ES-I3 (cell line): ENCODE measurements around the gene ALKBH8.
A peak's percentile ranks its signal among the peaks of the same experiment; 100 is the strongest.

Experiments
- H3K36me3 ChIP-seq: 2 replicates; pipeline ENCODE4 v1.6.1; 2013; ENCODE audit warnings: mild to moderate bottlenecking, low read length, control low read depth, moderate library complexity; ENCODE audit not compliant: insufficient read depth
- H3K4me1 ChIP-seq: 2 replicates; pipeline ENCODE4 v1.6.1; 2013; ENCODE audit warnings: mild to moderate bottlenecking, control low read depth, low read length; ENCODE audit not compliant: insufficient read depth
- H3K9ac ChIP-seq: 2 replicates; pipeline ENCODE4 v1.6.1; 2013; ENCODE audit warnings: low read depth, mild to moderate bottlenecking, low read length, moderate library complexity
- H3K9me3 ChIP-seq: 2 replicates; pipeline ENCODE4 v1.6.1; 2013; ENCODE audit warnings: mild to moderate bottlenecking, low read length, moderate library complexity; ENCODE audit not compliant: control insufficient read depth, insufficient read depth

ALKBH8 gene, protein sequence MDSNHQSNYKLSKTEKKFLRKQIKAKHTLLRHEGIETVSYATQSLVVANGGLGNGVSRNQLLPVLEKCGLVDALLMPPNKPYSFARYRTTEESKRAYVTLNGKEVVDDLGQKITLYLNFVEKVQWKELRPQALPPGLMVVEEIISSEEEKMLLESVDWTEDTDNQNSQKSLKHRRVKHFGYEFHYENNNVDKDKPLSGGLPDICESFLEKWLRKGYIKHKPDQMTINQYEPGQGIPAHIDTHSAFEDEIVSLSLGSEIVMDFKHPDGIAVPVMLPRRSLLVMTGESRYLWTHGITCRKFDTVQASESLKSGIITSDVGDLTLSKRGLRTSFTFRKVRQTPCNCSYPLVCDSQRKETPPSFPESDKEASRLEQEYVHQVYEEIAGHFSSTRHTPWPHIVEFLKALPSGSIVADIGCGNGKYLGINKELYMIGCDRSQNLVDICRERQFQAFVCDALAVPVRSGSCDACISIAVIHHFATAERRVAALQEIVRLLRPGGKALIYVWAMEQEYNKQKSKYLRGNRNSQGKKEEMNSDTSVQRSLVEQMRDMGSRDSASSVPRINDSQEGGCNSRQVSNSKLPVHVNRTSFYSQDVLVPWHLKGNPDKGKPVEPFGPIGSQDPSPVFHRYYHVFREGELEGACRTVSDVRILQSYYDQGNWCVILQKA

DNA sequence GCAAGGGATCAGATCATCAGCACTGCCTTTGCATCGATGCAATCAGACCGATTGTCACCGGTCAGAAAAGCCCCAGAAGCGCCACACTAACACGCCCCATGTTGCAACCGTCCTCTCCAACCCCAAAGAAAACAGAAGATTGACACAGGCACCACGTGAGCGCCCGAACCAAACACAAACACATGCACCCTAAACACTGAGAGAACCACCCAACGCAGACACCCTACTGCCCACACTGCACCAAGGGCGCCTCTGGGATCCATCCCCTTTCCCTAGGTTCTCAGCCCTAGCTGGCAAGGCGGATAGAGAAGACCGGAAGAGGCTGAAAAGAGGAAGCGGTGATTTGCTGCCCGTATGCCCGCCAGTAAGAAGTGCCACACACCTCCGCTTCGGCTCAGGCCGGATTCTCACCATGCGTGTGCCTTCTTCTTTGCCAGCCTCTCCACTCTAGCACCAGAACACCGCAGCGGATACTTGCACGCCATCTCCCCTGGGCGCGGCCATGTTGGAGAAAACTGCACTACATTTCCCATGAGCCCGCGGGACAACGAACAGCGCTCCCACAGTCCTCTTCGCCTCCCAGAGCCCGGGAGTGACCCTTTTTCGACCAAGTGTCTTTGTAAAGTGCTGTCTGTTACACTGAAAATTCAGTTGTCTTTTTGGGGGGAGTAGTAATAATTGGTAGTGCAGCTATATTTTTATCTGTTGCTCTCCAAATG, at the start of gene ALKBH8:
Gene ALKBH8 (minus strand): TSS at position 517 of the 719 bp plus-strand sequence. CDS start 4,842 bp downstream, outside the sequence.
- no peaks in the 10 kb centered on the region for H3K9me3 ChIP-seq
- H3K36me3 ChIP-seq: no peaks in the 10 kb centered on the region
- H3K9ac ChIP-seq: peak within 1 kb of the TSS; percentile 78
- H3K4me1 ChIP-seq: peaks cover 7% of the 10 kb centered on the region

DNA sequence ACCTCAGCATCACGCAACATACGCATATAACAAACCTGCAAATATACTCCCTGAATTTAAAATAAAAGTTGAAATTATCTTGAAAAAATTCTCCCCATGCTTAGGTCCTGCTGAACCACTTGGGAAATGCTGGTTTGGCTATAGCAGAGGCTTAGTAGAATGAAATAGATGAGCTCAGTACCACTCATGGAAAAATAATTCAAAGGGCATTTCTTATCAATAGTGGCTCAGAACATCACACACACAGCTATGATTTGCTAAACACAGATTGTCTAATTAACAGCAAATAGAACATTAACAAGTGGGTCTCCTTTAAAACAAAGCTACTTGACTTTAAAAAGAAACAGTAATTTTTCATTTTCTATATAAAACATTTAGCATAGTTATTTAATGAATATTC, 46.9 kb upstream of the ALKBH8 start:
- H3K36me3 ChIP-seq: no peaks in the 10 kb centered on the region
- peaks cover 13% of the 10 kb centered on the region; the same call in 1 of the 2 replicates for H3K4me1 ChIP-seq
- no peak overlapping the region for H3K9ac ChIP-seq
- no peaks in the 10 kb centered on the region for H3K9me3 ChIP-seq

DNA sequence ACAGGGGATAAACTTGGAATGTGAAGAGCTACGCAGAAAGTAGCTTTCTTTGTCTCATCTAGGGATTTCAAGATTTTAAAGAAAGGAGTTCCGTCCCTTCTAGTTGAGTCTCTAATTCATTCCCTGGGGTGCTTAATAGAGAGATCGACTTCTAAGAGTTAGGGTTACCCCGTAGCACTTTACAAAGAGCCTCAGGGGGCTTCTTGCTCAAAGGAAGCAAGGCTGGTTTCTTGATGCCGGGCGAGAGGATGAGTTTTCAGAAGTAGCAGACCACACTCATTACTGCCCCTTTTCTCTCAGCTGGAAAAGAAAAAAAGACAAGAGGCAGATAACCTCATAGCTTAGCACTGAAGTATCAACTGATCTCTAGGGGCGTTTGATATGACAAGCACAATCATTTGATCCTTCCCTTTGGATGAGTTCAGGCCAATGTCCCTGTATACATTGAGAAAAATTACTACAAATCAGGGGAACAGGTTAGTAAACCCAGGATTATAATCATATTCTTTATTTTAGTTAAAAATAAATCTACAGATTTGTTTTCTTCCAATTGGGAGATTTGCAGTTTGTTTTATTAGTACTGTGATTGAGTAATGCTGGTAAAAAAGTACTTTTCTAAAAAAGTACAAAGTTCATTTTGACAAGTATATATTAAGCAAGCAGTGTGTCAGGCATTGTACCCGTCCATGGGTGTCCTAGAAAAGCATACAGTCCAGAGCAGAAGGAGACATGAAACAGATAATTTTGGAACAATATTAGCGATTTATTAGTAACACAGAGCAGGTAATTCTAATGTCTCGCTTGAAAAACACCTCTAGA, 44.1 kb upstream of the ALKBH8 start:
- H3K4me1 ChIP-seq: peaks cover 21% of the 10 kb centered on the region
- H3K9ac ChIP-seq: no peak overlapping the region
- H3K36me3 ChIP-seq: no peaks in the 10 kb centered on the region; the same call in 1 of the 2 replicates
- H3K9me3 ChIP-seq: no peaks in the 10 kb centered on the region

DNA sequence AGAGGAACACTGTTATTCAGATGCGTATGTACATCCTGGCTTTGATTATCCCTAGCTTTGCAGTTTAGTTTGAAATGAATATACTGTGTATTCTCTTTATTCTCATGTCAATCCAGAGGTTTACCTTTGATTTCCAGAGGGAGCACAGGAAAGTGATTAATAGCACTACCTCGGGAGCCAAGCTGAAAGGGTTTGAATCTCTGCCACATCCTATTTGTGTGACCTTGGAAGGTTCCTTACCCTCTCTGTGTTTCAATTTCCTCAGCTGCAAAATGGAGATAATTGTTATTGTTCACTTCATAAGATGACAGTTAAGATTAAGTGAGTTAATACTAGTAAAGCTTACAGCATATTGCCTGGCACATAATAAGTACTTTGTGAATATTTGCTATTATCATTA, 43.3 kb upstream of the ALKBH8 start:
- H3K36me3 ChIP-seq: no peaks in the 10 kb centered on the region; the same call in 1 of the 2 replicates
- no peak overlapping the region for H3K9ac ChIP-seq
- no peaks in the 10 kb centered on the region for H3K9me3 ChIP-seq
- H3K4me1 ChIP-seq: peaks cover 21% of the 10 kb centered on the region

DNA sequence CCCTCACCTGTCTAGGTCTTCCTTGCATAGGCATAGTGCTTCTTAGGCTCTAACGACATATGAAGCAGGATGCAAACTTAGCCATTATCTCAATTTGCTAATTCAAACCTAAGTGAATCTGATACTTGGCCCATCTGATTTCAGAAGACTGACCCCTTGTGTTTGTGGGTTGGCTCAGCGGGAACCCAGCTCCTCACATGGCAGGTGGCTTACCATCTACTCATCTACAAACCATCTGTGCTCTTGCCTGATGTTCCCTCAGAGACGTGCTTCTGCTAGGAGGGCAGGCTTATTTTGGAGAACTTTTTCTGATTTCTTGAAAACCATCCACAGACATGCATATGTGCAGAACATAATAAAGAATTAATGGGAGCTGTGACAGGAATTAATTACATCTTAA, 40.6 kb upstream of the ALKBH8 start:
- Histone ChIP-seq H3K9ac (no peak overlapping the region), H3K9me3 (no peaks in the 10 kb centered on the region), H3K36me3 (no peaks in the 10 kb centered on the region; the same call in 1 of the 2 replicates), H3K4me1 (peaks cover 21% of the 10 kb centered on the region)

DNA sequence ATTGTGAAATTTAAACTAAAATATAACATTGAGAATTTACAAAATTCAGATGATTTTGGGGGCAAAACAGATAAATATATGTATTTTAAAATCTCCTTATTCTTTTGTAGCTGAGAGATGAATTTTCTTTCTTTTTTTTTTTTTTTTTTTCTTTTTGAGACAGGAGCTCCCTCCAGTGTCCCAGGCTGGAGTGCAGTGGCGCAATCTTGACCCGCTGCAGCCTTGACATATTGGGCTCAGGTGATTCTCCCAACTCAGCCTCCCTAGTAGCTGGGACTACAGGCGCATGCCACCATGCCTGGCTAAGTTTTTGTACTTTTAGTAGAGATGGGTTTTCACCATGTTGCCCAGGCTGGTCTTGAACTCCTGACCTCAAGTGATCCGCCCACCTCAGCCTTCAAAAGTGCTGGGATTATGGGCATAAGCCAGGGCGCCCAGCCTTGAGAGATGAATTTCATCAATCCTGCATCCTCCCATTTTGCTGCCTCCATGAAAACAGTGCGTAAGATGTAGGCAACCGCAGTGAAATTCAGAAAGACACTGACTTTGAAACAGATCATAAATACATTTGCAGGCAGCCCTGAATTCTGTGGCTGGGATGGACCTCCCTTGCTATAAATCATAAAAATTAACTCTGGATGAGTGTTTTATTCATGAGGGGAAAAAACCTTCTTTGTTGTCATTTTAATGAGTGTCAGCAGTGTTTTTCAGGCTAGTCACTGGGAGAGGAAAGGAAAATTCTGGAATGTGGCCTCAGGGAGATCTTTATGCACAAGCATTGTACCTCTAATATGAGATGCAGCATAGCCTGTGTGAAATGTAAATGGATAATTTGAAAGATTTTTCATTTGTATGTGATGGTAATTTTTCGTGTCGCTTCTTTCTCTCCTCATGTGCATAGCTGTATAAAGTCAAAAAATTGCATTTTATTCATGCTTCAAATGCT, 39.8 kb upstream of the ALKBH8 start:
- Histone ChIP-seq H3K36me3 (no peaks in the 10 kb centered on the region; the same call in 1 of the 2 replicates), H3K9ac (no peak overlapping the region), H3K9me3 (no peaks in the 10 kb centered on the region), H3K4me1 (peaks cover 21% of the 10 kb centered on the region)

DNA sequence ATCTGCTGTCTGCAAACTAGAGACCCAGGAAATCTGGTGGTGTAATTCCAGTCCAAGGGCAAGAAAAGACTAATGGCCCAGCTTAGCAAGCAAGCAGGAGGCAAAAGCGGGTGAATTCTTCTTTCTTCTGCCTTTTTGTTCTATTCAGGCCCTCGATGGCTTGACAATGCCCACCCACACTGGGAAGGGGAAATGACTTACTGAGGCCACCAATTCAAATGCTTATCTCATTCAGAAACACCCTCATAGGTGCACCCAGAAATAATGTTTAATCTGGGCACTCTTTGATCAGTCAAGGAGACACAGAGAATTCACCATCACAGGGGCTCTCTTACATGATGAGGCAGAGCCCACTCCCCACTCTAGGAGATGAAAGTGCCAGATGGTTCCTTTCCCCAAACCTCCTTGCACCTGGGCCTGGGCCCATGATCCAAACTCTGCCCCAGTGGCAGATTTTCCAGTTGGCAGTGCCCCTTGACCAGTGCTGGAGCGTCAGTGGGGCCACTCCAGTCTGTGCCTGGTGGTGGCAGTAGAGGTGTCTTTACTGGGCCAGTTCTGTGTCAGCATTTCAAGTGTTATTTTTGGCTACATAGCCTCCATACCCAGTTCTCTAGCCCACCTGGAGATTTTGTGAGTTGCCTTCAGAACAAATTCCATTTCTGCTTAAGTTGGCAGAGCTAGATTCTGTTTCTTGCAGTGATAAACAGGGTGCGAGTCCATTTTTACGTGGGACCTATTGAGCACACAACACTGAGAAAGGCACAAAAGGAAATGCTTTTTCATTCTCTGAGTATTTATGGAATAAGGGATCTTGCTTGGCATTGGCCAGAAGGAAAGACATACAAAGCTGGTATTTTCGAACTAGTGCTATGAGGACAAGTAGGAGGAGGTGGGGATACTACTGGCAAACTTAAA, 32.9 kb upstream of the ALKBH8 start:
- Histone ChIP-seq H3K9me3 (no peaks in the 10 kb centered on the region), H3K36me3 (no peaks in the 10 kb centered on the region), H3K9ac (no peak overlapping the region), H3K4me1 (no peaks in the 10 kb centered on the region; the same call in 1 of the 2 replicates)

DNA sequence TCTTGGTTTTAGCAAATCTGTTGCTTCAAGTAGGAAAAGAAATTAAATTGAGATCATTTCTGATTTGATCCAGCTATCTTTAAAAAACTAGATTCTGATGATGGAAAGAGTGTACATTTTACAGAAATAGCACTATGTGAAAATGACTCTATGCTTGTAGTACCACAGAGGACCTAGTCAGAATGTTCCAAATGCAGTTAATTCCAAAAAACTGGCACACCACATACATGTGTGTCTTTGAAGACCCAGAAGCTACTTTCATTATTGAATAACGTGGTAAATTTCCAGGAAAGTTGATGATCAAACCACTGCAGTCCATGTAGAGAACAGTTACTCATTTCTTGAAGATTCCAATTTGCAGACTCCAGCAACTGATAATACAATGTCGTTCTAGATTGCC, 29.2 kb upstream of the ALKBH8 start:
- peaks cover 8% of the 10 kb centered on the region; the same call in 1 of the 2 replicates for H3K4me1 ChIP-seq
- H3K9me3 ChIP-seq: no peaks in the 10 kb centered on the region
- no peak overlapping the region for H3K9ac ChIP-seq
- H3K36me3 ChIP-seq: no peaks in the 10 kb centered on the region

DNA sequence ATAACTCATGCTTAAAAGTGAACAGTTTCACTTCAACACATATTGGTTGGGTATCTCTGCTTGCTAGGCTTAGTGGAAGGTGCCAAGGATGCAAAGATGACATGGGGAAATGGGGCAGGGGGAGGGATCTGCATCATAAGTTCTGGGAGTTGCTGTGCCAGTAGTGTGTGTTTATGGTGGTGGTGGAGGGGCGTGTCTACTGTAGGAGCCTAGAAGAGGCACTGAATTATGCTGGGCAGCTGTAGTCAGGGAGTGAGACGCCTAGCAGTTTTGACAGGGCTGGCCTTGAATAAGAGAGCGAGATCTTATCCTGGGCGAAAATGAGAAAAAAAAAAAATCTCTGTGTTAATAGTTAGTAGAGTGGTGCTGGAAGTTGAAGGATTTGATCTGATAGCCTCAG, 28.4 kb upstream of the ALKBH8 start:
- H3K36me3 ChIP-seq: no peaks in the 10 kb centered on the region
- H3K9ac ChIP-seq: no peak overlapping the region; the same call in 1 of the 2 replicates
- H3K4me1 ChIP-seq: peaks cover 8% of the 10 kb centered on the region; the same call in 1 of the 2 replicates

DNA sequence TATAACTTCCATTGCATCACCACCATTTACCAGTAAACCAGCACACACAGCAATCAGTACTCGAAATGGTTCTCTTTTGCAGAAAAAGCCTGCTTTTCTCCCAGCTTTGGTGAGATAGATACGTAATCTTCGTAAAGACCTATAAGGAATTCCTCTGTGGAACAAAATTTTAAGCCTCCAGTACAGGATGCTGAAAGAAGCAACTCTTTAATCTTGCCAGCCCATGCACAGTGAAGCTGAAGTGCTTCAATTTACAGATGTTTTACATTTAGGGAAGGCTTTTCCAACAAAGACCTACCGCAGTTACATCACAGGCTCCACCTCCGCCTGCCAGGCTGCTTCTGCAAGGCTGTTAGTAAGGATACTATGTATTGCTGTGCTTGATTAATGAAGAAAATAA, 27.3 kb upstream of the ALKBH8 start:
- H3K9ac ChIP-seq: no peak overlapping the region
- H3K4me1 ChIP-seq: peaks cover 8% of the 10 kb centered on the region; the same call in 1 of the 2 replicates
- no peaks in the 10 kb centered on the region for H3K36me3 ChIP-seq
- H3K9me3 ChIP-seq: no peaks in the 10 kb centered on the region; the same call in 1 of the 2 replicates

More for the DNA sequence above, 28.4 kb upstream of the ALKBH8 start:
- H3K9me3 ChIP-seq: no peaks in the 10 kb centered on the region; the same call in 1 of the 2 replicates

DNA sequence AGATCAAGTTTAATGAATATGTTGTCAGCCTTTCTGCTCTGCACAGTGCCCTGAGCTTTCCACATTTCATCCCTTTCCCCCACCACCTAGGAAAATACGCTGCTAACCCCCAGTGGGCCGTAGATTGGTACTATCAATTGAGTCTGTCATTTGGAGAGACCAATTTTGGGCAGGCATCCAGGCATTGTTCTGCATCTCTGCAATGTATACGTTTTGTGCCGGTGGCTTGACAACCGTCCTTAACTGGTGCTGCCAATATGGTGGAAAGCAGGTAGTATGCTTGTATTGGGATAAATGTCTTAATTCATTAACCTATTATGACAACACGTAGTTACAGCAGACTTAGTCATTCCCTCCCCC, 26.7 kb upstream of the ALKBH8 start:
- peaks cover 8% of the 10 kb centered on the region; the same call in 1 of the 2 replicates for H3K4me1 ChIP-seq
- H3K36me3 ChIP-seq: no peaks in the 10 kb centered on the region
- H3K9me3 ChIP-seq: no peaks in the 10 kb centered on the region; the same call in 1 of the 2 replicates
- H3K9ac ChIP-seq: peak overlapping the region; percentile 62; the same call in 1 of the 2 replicates
